ENCODE results near the gene ZFAND3. TPM values are rescaled to one million over a fixed set of nuclear protein-coding genes. Genes with fewer than 3 reads are reported as not detected.
"Not testable (repeated sequence)": the region's sequence is repeated elsewhere in the genome, so short reads cannot be mapped to it uniquely, and the experiment has no call there.

Gene ZFAND3
- total RNA-seq, 1 experiment from 2014 or later = 47.2 TPM

DNA sequence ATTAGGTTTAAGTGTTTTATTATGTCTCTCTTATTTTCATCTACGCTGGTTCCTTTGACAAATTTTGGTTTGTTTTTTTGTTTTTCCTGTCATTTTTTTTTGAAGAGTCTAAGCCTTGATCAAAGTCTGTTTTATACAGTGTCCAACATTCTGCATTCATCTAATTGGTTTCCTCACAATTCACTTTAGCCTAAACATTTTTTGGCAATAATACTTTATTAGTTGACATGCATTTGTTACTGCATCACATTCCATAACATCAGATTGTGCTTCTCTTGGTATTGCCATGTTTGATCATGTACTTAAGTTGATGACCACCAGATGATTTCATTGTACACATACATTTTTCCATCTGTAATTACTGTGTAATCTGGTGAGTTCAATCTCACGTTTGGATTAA lies 173.2 kb downstream of the ZFAND3 start:
- no peak overlapping the region for H3K4me3 ChIP-seq (replicated peaks in 1 of 2; ENCODE audit: low read depth in 1 of 2, low read length in 2 of 2)
- no TSS peak for BruUV-seq (replicated peaks)
- ChIA-PET CTCF (no interaction called here), POLR2A (no interaction called here), RAD21 (ENCODE audit: low non-redundant PET in 1 of 2, low total read pairs in 2 of 2, uncharacterized antibody in 2 of 2, unreplicated experiment in 2 of 2) (no interaction called here)
- no peak overlapping the region for H2AFZ ChIP-seq (ENCODE audit: low read depth, low read length, poor library complexity, severe bottlenecking)
- H3K4me2 ChIP-seq (ENCODE audit: low read length) = no peak overlapping the region
- intact Hi-C loops (cut with micrococcal nuclease) = no loop called here
- no peaks in the 10 kb centered on the region for H3K4me1 ChIP-seq (ENCODE audit: control insufficient read depth in 1 of 2, insufficient read depth in 2 of 2, low read length in 2 of 2)
- H3K27me3 ChIP-seq (ENCODE audit: insufficient read depth, low read length) = no peaks in the 10 kb centered on the region
- H3K27ac ChIP-seq (ENCODE audit: low read depth, low read length) = no peak overlapping the region
- TF ChIP-seq RAD21 (IDR thresholded peaks at IDR 0.05; ENCODE audit: low read depth) (no peak), ELF1 (IDR thresholded peaks at IDR 0.05; ENCODE audit: borderline replicate concordance, low read depth) (no peak), TCF7L2 (IDR thresholded peaks at IDR 0.05; ENCODE audit: borderline replicate concordance, extremely low read depth, insufficient read depth, insufficient read length) (no peak), EZH2 (IDR thresholded peaks at IDR 0.05) (no peak), CEBPB (IDR thresholded peaks at IDR 0.05; ENCODE audit: low read depth) (no peak), FOSL1 (IDR thresholded peaks at IDR 0.05; ENCODE audit: low read depth) (no peak), REST (IDR thresholded peaks at IDR 0.05; ENCODE audit: low read depth) (no peak), ZNF274 (IDR thresholded peaks at IDR 0.05; ENCODE audit: low read depth, low read length) (no peak), EGR1 (IDR thresholded peaks at IDR 0.05; ENCODE audit: low read depth) (no peak), YY1 (IDR thresholded peaks at IDR 0.05; ENCODE audit: extremely low read depth, insufficient replicate concordance, low read depth, low read length) (no peak), EZH2phosphoT487 (IDR thresholded peaks at IDR 0.05; ENCODE audit: borderline replicate concordance) (no peak), POLR2AphosphoS5 (IDR thresholded peaks at IDR 0.05; ENCODE audit: low read depth, low read length) (no peak), ATF3 (IDR thresholded peaks at IDR 0.05) (no peak), SIN3A (IDR thresholded peaks at IDR 0.05; ENCODE audit: low read depth) (no peak), ZFX (IDR thresholded peaks at IDR 0.05) (no peak)
- TF ChIP-seq, protein P1, sequence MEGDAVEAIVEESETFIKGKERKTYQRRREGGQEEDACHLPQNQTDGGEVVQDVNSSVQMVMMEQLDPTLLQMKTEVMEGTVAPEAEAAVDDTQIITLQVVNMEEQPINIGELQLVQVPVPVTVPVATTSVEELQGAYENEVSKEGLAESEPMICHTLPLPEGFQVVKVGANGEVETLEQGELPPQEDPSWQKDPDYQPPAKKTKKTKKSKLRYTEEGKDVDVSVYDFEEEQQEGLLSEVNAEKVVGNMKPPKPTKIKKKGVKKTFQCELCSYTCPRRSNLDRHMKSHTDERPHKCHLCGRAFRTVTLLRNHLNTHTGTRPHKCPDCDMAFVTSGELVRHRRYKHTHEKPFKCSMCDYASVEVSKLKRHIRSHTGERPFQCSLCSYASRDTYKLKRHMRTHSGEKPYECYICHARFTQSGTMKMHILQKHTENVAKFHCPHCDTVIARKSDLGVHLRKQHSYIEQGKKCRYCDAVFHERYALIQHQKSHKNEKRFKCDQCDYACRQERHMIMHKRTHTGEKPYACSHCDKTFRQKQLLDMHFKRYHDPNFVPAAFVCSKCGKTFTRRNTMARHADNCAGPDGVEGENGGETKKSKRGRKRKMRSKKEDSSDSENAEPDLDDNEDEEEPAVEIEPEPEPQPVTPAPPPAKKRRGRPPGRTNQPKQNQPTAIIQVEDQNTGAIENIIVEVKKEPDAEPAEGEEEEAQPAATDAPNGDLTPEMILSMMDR (IDR thresholded peaks at IDR 0.05 in 2 of 3, conservative IDR thresholded peaks at IDR 0.05 in 1 of 3; ENCODE audit: borderline replicate concordance in 1 of 3, insufficient read depth in 1 of 3, low read depth in 2 of 3, low read length in 2 of 3) = no peak
- TF ChIP-seq, protein P2, sequence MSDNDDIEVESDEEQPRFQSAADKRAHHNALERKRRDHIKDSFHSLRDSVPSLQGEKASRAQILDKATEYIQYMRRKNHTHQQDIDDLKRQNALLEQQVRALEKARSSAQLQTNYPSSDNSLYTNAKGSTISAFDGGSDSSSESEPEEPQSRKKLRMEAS (IDR thresholded peaks at IDR 0.05) = no peak
- no peak overlapping the region for H3K9ac ChIP-seq (ENCODE audit: low read length)
- no peaks in the 10 kb centered on the region for H3K36me3 ChIP-seq (ENCODE audit: control insufficient read depth in 1 of 2, insufficient read depth in 2 of 2, low read length in 2 of 2)
- ATAC-seq (no peak), DNase-seq (ENCODE audit: low read depth, low spot score) (no peak)
- H4K20me1 ChIP-seq (ENCODE audit: insufficient read depth) = peaks cover 24% of the 10 kb centered on the region
- peaks cover 65% of the 10 kb centered on the region for H3K79me2 ChIP-seq (ENCODE audit: insufficient read depth, low read length)
- H3K9me2 ChIP-seq (ENCODE audit: insufficient read depth) = no peaks in the 10 kb centered on the region
- H3K9me3 ChIP-seq (ENCODE audit: control insufficient read depth in 1 of 2, insufficient read depth in 1 of 2, low read depth in 1 of 2, low read length in 2 of 2) = no peaks in the 10 kb centered on the region

- DNase-seq (ENCODE audit: low read depth, low spot score); POLR2A ChIA-PET; RAD21 ChIA-PET (ENCODE audit: low non-redundant PET in 1 of 2, low total read pairs in 2 of 2, uncharacterized antibody in 2 of 2, unreplicated experiment in 2 of 2); CTCF ChIA-PET; ATAC-seq; BruUV-seq (replicated peaks); H3K36me3 ChIP-seq (ENCODE audit: control insufficient read depth in 1 of 2, insufficient read depth in 2 of 2, low read length in 2 of 2); H3K9me2 ChIP-seq (ENCODE audit: insufficient read depth); H3K9me3 ChIP-seq (ENCODE audit: control insufficient read depth in 1 of 2, insufficient read depth in 1 of 2, low read depth in 1 of 2, low read length in 2 of 2); H3K9ac ChIP-seq (ENCODE audit: low read length); H2AFZ ChIP-seq (ENCODE audit: low read depth, low read length, poor library complexity, severe bottlenecking); H3K27me3 ChIP-seq (ENCODE audit: insufficient read depth, low read length); H3K4me3 ChIP-seq (replicated peaks in 1 of 2; ENCODE audit: low read depth in 1 of 2, low read length in 2 of 2); H3K27ac ChIP-seq (ENCODE audit: low read depth, low read length); H3K4me1 ChIP-seq (ENCODE audit: control insufficient read depth in 1 of 2, insufficient read depth in 2 of 2, low read length in 2 of 2); H3K4me2 ChIP-seq (ENCODE audit: low read length); intact Hi-C loops (cut with micrococcal nuclease): not testable (repeated sequence)
- Histone ChIP-seq H4K20me1 (ENCODE audit: insufficient read depth) (peaks cover 23% of the 10 kb centered on the region), H3K79me2 (ENCODE audit: insufficient read depth, low read length) (peaks cover 65% of the 10 kb centered on the region)
Observed at GRCh38 chr6:37993194-37993593, 173.7 kb downstream of the ZFAND3 start.
